Sciatic nerve (tissue), 2 donors: Measurements from ENCODE around the gene ZC3H7A. TPM values are rescaled to one million over a fixed set of nuclear protein-coding genes. Genes with fewer than 3 reads are reported as not detected.
A peak's percentile ranks its signal among the peaks of the same experiment; 100 is the strongest.
"Not testable (repeated sequence)": the region's sequence is repeated elsewhere in the genome, so short reads cannot be mapped to it uniquely, and the experiment has no call there.

Experiments
- ATAC-seq: fragments of 200-7000 bp; cut with Tn5 transposase; one replicate; pipeline ENCODE4 v1.9.1; 2020; ENCODE audit warnings: mild to moderate bottlenecking, moderate library complexity
- DNase-seq: peaks from one replicate; pipeline ENCODE4 v3.0.0-alpha.2; 2020; ENCODE audit warnings: low spot score
- intact Hi-C: fragments of 100-400 bp; cut with DNase I; formaldehyde crosslinking; loops from one replicate; pipeline ENCODE4 v1.14.2; 2022
- total RNA-seq: library from RNA; stranded (reverse); fragmentation: NEBNext Ultra II Directional; extraction: Animal tissue kit (Norgen Biotek cat#: 25700); gene quantifications from one replicate; pipeline ENCODE4 v1.2.1, GENCODE V29; 2021
- donor health status: DM: no; HTN: no; CAD: no.
- donor health status: DM: no; HTN: no; CAD: no.

Gene ZC3H7A
- total RNA-seq, 1 donor from 2014 or later = 91.1 TPM

- ATAC-seq, intact Hi-C loops, DNase-seq: not testable (repeated sequence)
Measured at GRCh38 chr16:11784980-11785599, 12.0 kb downstream of the ZC3H7A start.

- DNase-seq, intact Hi-C loops, ATAC-seq: not testable (repeated sequence)
Measured at GRCh38 chr16:11784381-11784780, 12.7 kb downstream of the ZC3H7A start.

- DNase-seq = no peak
Measured at GRCh38 chr16:11784038-11784369, 13.1 kb downstream of the ZC3H7A start.

GRCh38 chr16:11783319-11784037 is 13.6 kb downstream of the ZC3H7A start:
- DNase-seq (no peak), ATAC-seq (peak; percentile 66)
- intact Hi-C loops = no loop called here

More at GRCh38 chr16:11784038-11784369, 13.1 kb downstream of the ZC3H7A start:
- intact Hi-C loops = no loop called here
- ATAC-seq = no peak

GRCh38 chr16:11781773-11782172 is 15.3 kb downstream of the ZC3H7A start:
- no peak for DNase-seq
- ATAC-seq = no peak
- intact Hi-C loops = no loop called here

- intact Hi-C loops = no loop called here
- no peak for ATAC-seq
- no peak for DNase-seq
Measured at GRCh38 chr16:11780991-11781680, 15.9 kb downstream of the ZC3H7A start.

GRCh38 chr16:11779074-11779473 is 18.0 kb downstream of the ZC3H7A start:
- intact Hi-C loops = no loop called here
- ATAC-seq (no peak), DNase-seq (no peak)

- ATAC-seq (no peak), DNase-seq (no peak)
- intact Hi-C loops = no loop called here
Measured at GRCh38 chr16:11774065-11774626, 22.9 kb downstream of the ZC3H7A start.

GRCh38 chr16:11768849-11769248 is 28.2 kb downstream of the ZC3H7A start:
- DNase-seq (no peak), ATAC-seq (no peak)
- intact Hi-C loops = no loop called here

- DNase-seq = no peak
- ATAC-seq = no peak
- intact Hi-C loops = no loop called here
Measured at GRCh38 chr16:11762431-11762830, 34.6 kb downstream of the ZC3H7A start.

GRCh38 chr16:11759997-11760396 is 37.1 kb downstream of the ZC3H7A start:
- DNase-seq (no peak), ATAC-seq (no peak)
- intact Hi-C loops = no loop called here

- ATAC-seq (no peak), DNase-seq (no peak)
- intact Hi-C loops = no loop called here
Measured at GRCh38 chr16:11759163-11759834, 37.8 kb downstream of the ZC3H7A start.

GRCh38 chr16:11757671-11758545 is 39.1 kb downstream of the ZC3H7A start:
- DNase-seq = no peak

GRCh38 chr16:11756248-11756647 is 40.8 kb downstream of the ZC3H7A start:
- ATAC-seq (no peak), DNase-seq (no peak)
- intact Hi-C loops = no loop called here

More at GRCh38 chr16:11757671-11758545, 39.1 kb downstream of the ZC3H7A start:
- intact Hi-C loops = no loop called here
- peak; percentile 36 for ATAC-seq

- intact Hi-C loops = no loop called here
- no peak for DNase-seq
- ATAC-seq = no peak
Measured at GRCh38 chr16:11755022-11755760, 41.9 kb downstream of the ZC3H7A start.

- intact Hi-C loops = no loop called here
- ATAC-seq (no peak), DNase-seq (no peak)
Measured at GRCh38 chr16:11752856-11753255, 44.2 kb downstream of the ZC3H7A start.

GRCh38 chr16:11750056-11750455 is 47.0 kb downstream of the ZC3H7A start:
- ATAC-seq = no peak
- DNase-seq = no peak
- intact Hi-C loops = no loop called here
